Kidney (tissue), 14 donors: ENCODE measurements around the gene TTLL11. TPM values are rescaled to one million over a fixed set of nuclear protein-coding genes. Genes with fewer than 3 reads are reported as not detected.
A peak's percentile ranks its signal among the peaks of the same experiment; 100 is the strongest.

Experiments used
- DNase-seq, 5 donors: peaks; one replicate each; pipeline ENCODE4 v3.0.0-alpha.2; 2013 to 2020
- FAIRE-seq: peaks from 2 replicates; lab custom pipeline; 2012; peaks lifted over from hg19 to GRCh38; lab: Jason Lieb, UNC
- H3K27ac ChIP-seq, 2 donors: one replicate each; pipeline ENCODE4 v1.7.0; 2013; ENCODE audit warnings: low read depth in 2 of 2, low read length in 2 of 2, inconsistent platforms in 1 of 2
- H3K27me3 ChIP-seq: one replicate; pipeline ENCODE4 v1.7.1; 2013; ENCODE audit warnings: low read length, inconsistent platforms; ENCODE audit not compliant: control insufficient read depth, insufficient read depth
- H3K36me3 ChIP-seq, 3 donors: one replicate each; pipeline versions ENCODE4 v1.7.0 to v1.7.1; 2013; ENCODE audit warnings: low read length in 3 of 3, control low read depth in 1 of 3, inconsistent platforms in 1 of 3; ENCODE audit not compliant: insufficient read depth in 3 of 3, control insufficient read depth in 2 of 3
- H3K4me1 ChIP-seq, 3 donors: one replicate each; pipeline versions ENCODE4 v1.7.0 to v1.7.1; 2013; ENCODE audit warnings: low read length in 3 of 3, inconsistent platforms in 1 of 3, low read depth in 1 of 3; ENCODE audit not compliant: control insufficient read depth in 2 of 3, insufficient read depth in 2 of 3
- H3K4me3 ChIP-seq, 3 donors: one replicate each; pipeline versions ENCODE4 v1.7.0 to v1.8.1; 2013; ENCODE audit warnings: low read length in 3 of 3, control low read depth in 1 of 3, inconsistent platforms in 1 of 3
- H3K9ac ChIP-seq, 3 donors: one replicate each; pipeline versions ENCODE4 v1.7.0 to v1.7.1; 2013; ENCODE audit warnings: low read length in 3 of 3, control low read depth in 1 of 3, inconsistent platforms in 1 of 3
- H3K9me3 ChIP-seq, 3 donors: one replicate each; pipeline versions ENCODE4 v1.7.0 to v1.7.1; 2013; ENCODE audit warnings: low read length in 3 of 3, control low read depth in 1 of 3, inconsistent platforms in 1 of 3; ENCODE audit not compliant: control insufficient read depth in 2 of 3, insufficient read depth in 1 of 3
- CTCF ChIP-seq: IDR thresholded peaks from 3 replicates; pipeline ENCODE4 v1.5.1; 2012; ENCODE audit warnings: mild to moderate bottlenecking, moderate library complexity, borderline replicate concordance; ENCODE audit not compliant: insufficient read depth; ENCODE audit errors: extremely low read depth
- intact Hi-C: fragments of 100-400 bp; cut with DNase I; formaldehyde crosslinking; loops from one replicate; pipeline ENCODE4 v1.11.1; 2022
- polyA plus RNA-seq: library from polyadenylated mRNA; stranded (reverse); fragments of 350-450 nt; fragmentation: Illumina TruSeq; extraction: RNeasy Lipid Tissue Mini Kit (QIAGEN cat#74804); gene quantifications from one replicate; pipeline ENCODE4 v1.2.3, GENCODE V29; 2014; ENCODE audit warnings: low read depth, low replicate concordance; ENCODE audit not compliant: insufficient read depth
- total RNA-seq: library from RNA; stranded (reverse); fragmentation: NEBNext Ultra II Directional; extraction: Animal tissue kit (Norgen Biotek cat#: 25700); gene quantifications from one replicate; pipeline ENCODE4 v1.2.1, GENCODE V29; 2021
- donor health status: control.
- donor health status: control.
- donor health status: control.
- donor health status: control.
- donor health status: control.
- donor health status: DM: yes; HTN: yes; CAD: no.
- donor health status: Normal renal cell carcinoma (clear cell type).

TTLL11 gene
- total and polyA plus RNA-seq, 2 donors from 2014 or later: 2.3 to 10.0 TPM

GRCh38 chr9:122029898-122030297 is 63.2 kb downstream of the TTLL11 start:
- Histone ChIP-seq H3K4me1 (peaks cover 0 to 6% (median 0%) of the 10 kb centered on the region in 3 donors), H3K27me3 (no peaks in the 10 kb centered on the region), H3K9me3 (no peaks in the 10 kb centered on the region), H3K9ac (no peak overlapping the region), H3K27ac (no peak overlapping the region), H3K36me3 (no peaks in the 10 kb centered on the region), H3K4me3 (no peak overlapping the region)
- intact Hi-C loops: no loop called here
- no peak for TF ChIP-seq CTCF
- no peak for DNase-seq
- FAIRE-seq: no peak

- no peak for TF ChIP-seq CTCF
- Histone ChIP-seq H3K4me3 (no peak overlapping the region), H3K27me3 (no peaks in the 10 kb centered on the region), H3K27ac (no peak overlapping the region), H3K9ac (no peak overlapping the region), H3K9me3 (no peaks in the 10 kb centered on the region), H3K36me3 (no peaks in the 10 kb centered on the region), H3K4me1 (peaks cover 0 to 6% (median 0%) of the 10 kb centered on the region in 3 donors)
- intact Hi-C loops: no loop called here
- FAIRE-seq: no peak
- DNase-seq: no peak
These were observed 65.0 kb downstream of the TTLL11 start for GRCh38 chr9:122028089-122028488.

GRCh38 chr9:122020398-122020797 is 72.7 kb downstream of the TTLL11 start:
- no peaks in the 10 kb centered on the region for H3K4me1 ChIP-seq
- H3K36me3 ChIP-seq: no peaks in the 10 kb centered on the region
- H3K27me3 ChIP-seq: no peaks in the 10 kb centered on the region
- TF ChIP-seq CTCF: no peak
- intact Hi-C loops: no loop called here
- no peak overlapping the region for H3K4me3 ChIP-seq
- H3K27ac ChIP-seq: no peak overlapping the region
- no peaks in the 10 kb centered on the region for H3K9me3 ChIP-seq
- H3K9ac ChIP-seq: no peak overlapping the region
- FAIRE-seq: no peak
- DNase-seq: no peak

- intact Hi-C loops: no loop called here
- H3K4me1 ChIP-seq: no peaks in the 10 kb centered on the region
- no peak overlapping the region for H3K4me3 ChIP-seq
- H3K9me3 ChIP-seq: no peaks in the 10 kb centered on the region
- no peak for FAIRE-seq
- peak in 3 of 5 donors; percentile 12 to 59 (median 17) for DNase-seq
- no peaks in the 10 kb centered on the region for H3K27me3 ChIP-seq
- no peak overlapping the region for H3K27ac ChIP-seq
- no peak overlapping the region for H3K9ac ChIP-seq
- H3K36me3 ChIP-seq: no peaks in the 10 kb centered on the region
- peak; percentile 14 for TF ChIP-seq CTCF
These were observed 76.4 kb downstream of the TTLL11 start for GRCh38 chr9:122016744-122017143.
